Putamen (tissue), 1 donor: Measurements from ENCODE around the gene COL9A2.

Experiments used
- DNase-seq: peaks from one replicate; pipeline ENCODE4 v3.0.0-alpha.2; 2016; ENCODE audit warnings: low spot score

COL9A2 gene

DNA sequence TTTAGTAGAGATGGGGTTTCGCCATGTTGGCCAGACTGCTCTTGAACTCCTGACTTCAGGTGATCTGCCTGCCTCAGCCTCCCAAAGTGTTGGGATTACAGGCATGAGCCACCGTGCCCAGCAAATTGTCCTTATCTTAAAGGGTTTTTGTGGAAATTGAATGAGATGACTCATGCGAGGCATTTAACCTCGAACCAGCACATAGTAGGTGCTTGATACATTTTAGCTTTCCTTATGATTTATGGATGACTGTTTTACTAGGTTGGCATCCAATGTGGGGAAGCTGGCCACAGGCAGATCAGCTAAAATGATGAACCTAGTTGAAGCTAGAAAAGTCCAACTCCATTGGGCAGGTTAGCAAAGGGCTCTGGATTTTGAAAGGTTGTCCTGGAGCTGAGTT lies 1.4 kb upstream of the COL9A2 start:
- no peak for DNase-seq

DNA sequence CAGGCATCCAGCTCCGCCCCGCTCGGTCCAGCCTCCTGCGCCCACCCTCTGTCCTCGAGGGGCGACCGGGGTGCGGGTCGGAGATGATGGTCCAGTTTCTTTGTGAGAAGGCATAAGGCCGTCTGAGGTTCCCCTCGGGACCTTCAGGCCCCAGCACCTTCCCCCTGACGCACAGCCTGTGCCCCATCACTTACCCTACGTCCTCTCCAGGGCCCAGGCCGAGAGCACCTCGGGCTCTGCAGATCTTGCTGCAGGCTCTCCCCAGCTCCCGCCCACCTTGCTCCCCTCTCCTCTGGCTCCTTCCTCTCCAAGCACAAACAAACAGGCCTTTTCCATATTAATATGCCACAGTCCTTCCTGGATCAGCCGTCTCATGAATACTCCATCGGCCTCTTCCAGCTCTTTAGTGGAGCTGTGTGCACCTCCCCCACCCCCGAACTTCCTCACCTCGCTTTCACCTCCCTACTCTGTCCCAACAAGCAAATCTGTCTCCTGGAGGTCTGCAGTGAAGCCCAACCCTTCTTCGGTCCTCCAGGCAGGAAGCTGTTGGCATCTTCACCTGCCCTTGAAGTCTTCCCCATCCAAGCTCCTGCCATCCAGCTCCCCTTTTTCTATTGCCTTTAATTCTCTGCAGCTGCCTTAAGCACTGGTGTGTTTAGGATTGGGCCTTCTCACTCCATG lies 448 bp upstream of the COL9A2 start:
- DNase-seq: peak; percentile 18

DNA sequence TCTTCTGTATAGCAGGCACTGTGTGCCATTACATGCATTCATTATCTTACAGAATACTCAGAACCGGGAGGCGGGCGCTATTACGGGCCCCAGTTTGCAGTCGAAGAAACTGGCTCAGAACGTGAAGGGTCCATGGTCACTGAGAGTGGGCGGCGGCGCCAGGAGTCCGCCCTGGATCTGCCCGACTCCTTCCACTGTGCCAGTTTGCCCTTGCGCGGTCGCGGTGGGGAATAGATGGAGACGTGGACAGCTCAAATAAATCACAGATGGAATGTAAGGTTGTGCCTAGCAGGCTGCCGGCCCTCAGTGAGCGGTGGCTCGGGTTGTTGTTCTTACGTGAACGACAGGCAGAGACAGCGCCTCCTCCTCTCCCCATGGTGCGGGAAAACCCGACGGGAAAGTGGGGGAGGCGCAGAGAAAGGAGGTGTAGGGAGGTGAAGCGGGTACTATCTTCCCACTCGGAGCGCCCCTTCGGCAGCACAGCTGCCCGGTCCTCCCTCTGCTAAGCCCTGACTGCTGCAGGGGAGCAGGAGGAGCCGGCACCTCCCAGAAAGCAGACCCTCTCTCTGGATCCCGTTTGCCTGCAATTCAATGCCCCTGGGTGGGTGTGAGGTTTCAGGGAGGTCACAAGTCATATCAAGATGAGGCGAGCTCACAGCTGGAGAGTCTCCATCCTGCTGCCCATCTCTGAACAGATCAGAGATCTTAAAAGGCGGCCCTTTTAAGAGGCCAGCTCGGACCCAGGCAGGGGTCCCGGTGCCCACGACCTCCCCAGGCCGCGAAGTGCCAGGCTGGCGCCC lies 1.1 kb downstream of the COL9A2 start:
- peak; percentile 52 for DNase-seq

DNA sequence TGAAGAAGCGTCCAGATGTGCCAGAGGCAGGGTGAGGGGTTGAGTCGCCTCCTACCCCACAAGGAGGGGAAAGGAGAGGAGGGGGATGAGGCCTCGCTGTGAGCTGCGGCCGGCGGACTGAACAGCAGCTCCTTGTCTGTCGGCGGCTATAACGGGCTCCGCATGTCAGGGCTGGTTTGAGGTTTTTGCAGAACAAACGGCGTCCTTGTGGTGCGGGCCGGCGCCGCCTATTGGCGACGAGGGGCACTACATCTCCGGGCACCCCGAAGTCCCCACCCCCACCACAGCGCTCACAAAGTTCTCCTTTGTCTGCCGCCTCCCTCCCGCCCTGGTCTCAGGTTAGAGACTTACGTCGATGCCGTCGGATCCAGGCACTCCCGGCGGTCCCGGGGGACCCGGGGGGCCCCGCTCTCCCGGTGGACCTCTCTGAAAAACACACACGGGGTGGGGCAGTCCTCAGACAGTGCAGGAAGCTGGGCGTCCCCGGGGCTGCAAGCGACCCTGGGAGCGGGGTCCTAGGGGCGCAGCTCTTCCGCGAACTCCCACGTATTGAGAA lies 1.8 kb downstream of the COL9A2 start:
- peak; percentile 93 for DNase-seq

DNA sequence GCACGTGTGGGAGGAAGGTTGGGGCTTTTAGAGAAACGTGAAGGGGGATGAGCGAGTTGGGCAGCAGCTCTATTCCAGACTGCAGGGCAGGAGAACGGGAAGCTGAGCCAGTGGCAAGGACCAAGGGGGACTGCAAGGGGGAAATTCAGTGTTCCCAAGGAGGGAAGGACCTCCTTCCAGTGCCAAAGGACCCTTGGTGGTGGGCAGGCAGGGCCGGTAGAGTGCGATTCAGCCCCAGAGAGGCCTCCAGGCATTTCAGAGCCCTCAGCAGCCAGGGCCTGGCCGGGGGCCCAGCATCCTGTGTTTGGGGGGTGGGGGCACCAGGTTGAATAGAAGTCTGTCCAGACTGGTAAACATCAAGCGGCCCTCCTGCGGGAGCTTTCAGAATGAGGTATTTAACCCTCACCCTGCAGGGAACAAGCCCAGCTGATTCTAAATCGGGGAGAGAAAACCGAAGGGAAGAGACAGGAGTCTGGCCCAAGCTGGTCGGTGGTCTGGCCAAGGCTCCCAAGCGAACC lies 2.3 kb downstream of the COL9A2 start:
- no peak for DNase-seq

DNA sequence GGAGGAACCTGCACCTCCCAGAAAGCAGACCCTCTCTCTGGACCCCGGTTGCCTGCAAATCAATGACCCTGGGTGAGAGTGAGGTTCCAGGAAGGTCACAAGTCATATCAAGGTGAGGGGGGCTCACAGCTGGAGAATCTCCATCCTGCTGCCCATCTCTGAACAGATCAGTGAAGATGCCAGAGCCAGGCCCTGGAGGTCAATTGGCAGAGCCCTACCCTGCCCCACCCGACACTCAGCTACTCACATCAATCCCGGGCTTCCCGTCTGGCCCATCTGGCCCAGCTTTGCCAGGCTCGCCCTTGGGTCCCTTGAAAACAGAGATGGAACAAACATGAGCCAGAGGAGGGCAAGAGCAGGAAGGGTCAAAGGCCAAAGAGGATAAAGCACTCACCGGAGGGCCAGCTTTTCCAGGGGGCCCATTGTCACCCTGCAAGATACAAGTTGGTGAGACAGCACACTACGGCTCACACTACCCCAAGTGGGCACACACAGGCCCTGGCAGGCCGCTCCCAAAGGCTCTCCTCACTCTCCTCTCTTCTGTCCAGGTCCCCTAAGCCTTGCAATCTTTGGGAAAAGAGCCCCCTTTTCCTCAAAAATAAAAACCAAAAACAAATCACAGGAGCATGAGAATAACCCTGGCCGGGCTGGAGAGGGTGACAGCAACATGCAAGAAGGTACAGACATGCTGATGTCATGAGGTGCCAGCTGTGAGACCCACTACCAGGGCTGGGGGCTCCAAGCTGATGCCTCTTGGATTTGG lies 2.9 kb downstream of the COL9A2 start:
- no peak for DNase-seq

DNA sequence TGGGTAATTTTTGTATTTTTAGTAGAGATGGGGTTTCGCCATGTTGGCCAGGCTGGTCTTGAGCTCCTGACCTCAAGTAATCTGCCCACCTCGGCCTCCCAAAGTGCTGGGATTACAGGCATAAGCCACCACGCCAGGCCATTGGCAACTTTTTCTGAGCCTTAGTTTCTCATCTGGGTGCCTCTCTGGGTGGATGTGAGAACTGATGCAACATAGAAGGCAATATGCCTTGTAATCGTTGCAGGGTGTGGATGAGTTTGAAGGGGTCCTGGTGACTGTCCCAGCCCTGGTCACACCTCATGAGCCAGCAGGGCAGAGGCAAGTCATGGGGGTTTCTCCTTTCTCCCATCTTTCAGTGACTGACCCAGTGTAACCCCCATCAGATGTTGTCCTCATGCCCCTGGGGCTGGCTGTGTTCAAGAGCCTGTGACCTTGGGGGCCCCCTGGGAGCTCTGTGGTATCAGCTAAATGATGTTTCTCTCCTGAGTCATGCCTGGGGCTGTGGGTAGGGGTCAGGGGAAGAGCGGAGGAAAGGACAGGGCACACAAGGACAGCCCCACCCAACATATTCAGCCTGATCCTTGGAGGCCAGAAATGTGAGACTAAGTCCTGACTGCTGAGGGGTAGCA lies 3.6 kb downstream of the COL9A2 start:
- no peak for DNase-seq

DNA sequence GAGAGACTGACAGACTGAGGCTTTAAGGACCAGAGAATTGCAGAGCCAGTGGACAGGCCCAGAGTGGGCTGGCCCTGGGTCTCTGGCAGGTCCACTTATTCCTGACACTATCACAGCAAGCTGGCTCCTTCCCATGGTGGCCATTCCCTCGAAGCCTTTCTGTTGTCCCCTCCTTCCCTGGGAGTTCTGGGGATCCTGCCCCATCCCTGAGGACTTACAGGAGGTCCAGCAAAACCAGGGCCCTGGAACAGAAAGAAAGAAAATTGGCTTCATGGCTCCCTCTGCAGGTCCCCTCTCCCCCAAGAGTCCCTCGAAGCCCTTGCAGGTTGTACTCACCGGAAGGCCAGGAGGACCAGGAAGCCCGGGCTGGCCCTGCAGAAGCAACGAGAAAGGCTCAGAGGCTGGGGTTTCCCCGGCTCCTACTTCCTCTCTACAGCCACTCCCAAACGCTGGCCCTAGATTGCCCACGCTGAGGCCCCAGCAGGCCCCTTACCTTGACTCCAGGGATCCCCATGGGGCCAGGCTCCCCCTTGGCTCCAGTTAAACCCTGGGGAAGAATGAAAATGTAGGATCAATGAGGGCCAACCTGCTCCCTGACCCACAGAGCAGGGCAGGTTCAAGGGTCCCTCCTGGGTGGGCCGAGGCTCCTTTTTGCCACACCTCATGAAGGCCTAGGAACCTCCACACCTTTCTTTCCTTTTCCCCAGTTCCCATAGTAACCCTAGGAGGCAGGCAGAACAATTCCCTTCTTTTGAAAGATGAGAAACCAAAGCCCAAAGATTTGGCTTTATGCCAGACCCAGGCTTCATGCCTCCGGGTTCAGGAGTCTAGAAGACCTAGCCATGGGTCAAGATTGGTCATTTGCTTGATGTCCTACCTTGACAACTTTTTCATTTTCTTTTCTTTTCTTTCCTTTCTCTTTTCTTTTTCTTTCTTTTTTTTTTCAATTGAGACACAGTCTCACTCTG lies 4.6 kb downstream of the COL9A2 start:
- DNase-seq: no peak

DNA sequence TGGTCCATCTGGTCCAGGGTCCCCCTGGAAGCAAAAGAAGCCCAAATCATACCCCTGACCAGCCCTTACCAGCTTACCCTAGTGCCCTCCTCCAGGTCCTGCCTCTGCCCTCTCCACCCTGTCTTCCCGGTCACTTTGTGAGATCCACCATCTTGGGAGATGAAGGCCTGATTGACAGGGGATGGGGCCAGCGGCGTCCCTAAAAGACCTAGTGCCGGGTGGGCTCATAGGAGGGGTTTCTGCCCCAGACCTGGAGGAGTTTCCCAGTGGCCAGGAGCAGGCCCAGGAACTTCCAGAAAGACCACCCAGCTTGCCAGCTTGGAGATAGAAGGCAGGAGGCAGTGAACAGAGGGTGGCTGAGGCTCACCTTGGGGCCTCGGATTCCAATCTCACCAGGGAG lies 5.4 kb downstream of the COL9A2 start:
- no peak for DNase-seq

DNA sequence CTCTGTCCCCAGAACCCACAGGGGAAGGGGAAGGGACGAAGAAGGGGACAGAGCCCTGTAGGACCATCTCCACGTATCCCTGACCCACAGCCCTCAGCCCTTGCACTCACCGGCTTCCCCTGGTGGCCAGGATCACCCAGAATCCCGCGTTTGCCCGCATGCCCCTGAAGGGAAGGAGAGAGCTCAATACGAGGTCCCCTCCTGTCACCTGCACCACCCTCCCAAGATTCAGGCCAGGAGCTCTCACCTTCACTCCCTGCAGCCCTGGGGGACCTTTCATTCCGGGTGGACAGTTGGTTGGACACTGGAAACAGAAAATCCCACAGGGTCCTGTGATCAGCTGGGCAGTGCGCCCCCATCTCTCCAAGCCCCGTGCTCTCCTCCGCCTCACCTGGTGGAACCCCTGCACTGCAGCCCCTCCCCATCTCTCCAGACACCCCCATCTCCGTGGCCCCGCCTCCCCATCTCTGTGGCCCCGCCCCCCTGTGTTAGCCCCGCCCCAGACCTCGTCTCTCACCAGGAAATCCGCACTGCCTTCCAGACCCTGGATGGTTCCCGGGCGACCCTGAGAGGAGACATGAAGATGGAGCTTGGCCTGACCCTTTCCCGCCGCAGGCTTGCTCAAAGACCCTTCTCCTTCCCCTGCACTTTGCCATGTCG lies 6.0 kb downstream of the COL9A2 start:
- no peak for DNase-seq

DNA sequence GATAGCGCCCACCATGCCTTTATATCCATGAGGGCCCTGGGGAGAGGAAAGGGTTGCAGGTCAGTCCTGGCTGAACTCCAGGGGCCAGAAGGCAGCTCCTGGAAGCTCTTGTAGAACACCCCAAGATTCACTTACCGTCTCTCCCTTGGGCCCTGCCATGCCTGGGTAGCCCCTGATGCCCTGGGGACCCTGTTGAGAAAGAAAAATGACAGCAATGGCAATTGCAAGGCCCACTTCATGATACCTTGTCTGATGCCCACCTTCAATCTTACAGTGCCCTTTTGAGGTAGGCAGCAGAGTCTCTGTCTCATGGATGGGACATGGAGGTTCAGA lies 7.0 kb downstream of the COL9A2 start:
- DNase-seq: no peak

DNA sequence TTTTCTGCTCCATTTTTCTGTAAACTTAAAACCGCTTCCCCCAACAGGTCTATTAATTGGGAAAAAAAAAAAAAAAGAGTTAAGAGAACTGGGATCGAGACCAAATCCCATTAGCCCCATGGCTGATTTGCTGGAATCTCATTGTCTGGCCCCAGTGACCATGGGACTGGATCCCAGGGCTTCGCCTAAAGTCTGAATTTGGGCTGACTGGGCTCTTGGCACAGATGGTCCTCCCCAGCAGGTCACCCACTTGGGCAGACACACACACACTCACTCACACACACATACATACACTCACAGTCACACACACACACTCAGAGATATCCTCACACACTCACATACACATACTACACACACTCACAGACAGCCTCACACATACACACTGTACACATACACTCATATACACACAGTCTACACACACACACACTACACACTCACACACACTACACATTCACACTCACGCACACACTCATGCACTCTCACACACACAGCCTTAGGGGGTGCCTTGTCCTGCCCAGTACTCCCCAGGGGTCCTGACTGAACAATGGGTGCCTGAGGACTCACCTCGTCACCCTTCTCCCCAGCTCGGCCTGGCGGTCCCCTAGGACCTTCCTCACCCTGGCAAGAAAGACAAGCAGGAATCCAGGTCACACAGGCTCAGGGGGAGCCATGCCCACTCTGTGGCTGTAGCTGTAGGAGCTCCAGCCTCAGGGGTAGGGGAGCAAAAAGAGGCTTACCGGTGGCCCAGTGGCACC lies 7.5 kb downstream of the COL9A2 start:
- DNase-seq: peak; percentile 54

DNA sequence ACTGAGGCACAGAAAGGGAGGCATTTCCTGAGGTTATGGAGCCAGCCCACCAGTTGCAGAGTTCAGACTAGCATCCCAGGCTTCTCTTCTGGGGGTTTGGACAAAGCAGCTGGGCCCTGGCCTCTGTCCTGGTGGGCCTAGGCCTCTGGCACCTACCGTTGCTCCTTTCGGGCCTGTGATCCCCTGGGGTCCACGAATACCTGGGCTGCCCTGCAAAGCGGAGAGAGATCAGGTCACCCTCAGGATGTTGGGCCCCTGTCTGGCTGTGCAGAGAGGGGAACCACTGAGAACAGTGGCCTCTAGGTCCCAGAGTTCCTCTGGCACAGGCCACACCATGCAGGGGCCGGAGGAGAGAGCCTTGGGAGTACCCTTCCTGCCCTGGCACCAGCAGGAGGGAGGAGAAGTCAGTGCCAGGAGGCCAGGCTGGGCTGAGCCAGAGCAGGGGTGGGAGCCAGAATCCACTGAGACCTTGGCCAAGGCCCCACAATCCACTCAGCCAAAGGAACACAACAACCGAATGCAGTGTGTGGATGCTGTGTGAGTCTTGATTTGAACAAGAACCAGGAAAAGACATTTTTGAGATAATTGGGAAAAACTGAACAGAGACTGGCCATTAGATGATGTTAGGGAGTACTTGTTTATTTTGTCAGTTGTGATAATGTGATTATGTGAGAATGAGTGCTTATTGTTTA lies 8.9 kb downstream of the COL9A2 start:
- peak; percentile 79 for DNase-seq

DNA sequence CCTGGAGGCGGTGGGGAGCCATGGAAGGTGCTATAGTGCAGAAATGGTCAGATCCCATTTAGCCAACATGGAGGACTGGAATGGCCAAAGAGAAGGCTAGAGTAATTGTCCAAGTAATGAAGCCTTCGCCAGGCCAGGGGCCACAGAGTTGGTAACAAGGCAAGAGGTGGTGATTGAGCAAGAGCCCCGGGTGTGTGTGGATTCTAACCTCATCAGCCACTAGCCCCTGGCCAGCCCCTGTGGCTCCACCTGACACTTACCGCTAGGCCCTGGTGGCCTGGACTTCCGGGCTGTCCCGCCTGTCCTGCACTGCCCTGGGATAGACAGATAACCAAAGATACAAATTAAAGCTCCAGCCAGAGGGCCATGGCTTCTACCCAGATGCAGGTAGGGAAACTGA lies 9.9 kb downstream of the COL9A2 start:
- DNase-seq: no peak

DNA sequence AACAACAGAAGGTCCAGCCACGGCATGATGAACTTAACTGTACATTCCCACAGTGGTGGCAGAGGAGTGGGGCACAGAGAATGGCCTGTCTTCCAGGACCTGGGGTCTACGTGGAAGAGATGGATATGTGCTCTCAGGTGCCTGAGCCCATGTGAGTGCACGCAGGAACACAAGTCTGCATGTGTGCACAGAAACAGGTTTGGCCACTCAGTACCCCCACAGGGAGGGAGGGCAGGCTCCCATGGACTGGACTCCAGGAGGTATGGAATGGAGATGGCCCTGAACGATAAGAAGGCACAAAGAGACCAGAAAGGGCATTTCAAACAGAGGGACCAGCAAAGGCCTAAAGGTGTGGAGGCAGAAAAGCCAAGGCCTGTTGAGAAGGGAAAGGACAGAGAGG lies 10.8 kb downstream of the COL9A2 start:
- DNase-seq: no peak

DNA sequence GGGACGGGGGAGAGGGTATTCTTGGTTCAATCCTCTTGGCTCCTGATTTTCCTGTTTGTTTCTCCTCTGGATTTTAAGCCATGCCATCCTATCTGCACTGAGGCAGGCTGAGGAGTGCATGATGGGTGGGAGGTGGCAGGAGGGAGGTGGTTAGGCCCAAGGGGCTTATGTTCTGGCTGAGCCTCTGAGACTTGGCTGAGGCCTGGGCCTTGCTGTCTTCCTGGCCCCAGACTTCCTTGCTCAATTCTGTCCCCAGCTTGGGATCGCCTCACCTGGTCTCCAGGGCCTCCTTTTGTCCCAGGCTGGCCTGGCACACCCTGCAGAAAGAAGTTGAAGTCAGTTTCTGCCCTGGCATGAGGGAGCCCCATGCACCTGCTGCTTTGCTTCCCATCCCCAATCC lies 11.2 kb downstream of the COL9A2 start:
- DNase-seq: no peak

DNA sequence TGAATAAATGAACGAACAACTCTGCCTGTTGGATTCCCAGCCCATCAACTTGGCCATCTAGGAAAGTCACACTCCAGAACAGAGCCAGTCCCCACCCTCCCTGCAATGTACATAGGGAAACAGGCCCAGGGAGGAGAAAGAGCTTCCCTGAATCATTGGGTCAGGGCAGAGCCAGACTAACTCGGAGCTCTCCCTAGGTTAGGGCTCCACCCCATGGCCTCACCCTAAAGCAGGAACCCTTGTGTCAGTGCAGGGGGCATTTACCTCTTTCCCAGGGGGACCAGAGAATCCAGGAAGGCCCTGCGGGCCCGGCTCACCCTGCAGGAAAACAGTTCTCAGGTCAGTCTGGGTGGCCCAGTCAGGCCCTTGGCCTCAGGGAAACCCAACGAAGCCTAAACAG lies 11.6 kb downstream of the COL9A2 start:
- no peak for DNase-seq

DNA sequence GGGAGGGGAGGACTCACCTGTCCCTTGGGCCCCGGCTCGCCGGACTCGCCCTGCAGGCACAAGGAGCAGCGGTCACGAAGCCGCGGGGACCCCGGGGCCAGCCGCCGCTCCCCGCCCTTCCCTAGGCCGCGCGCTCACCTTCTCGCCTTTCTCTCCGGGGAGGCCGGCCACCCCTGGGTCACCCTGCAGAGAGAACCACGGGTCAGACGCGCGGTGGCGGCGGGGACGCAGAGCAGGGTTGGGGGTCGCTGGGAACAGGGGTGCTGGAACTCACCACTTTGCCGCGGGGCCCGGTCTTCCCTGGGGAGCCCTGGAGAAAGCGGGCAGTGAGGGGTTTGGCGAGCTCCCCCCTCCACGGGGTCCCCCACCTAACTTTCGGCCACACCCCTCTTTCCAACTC lies 13.3 kb downstream of the COL9A2 start:
- DNase-seq: no peak
